Vagina (tissue), 2 donors: ENCODE data around the gene ATG2B. TPM values are rescaled to one million over a fixed set of nuclear protein-coding genes. Genes with fewer than 3 reads are reported as not detected.
A peak's percentile ranks its signal among the peaks of the same experiment; 100 is the strongest.

Experiments used
- DNase-seq, 2 donors: peaks; one replicate each; pipeline ENCODE4 v3.0.0-alpha.2; 2017; ENCODE audit errors: extremely low spot score in 2 of 2
- H3K27ac ChIP-seq: fragments of 200-600 bp; sonication (generic); one replicate; pipeline ENCODE4 v1.5.1; 2019
- H3K27me3 ChIP-seq: fragments of 200-600 bp; sonication (generic); one replicate; pipeline ENCODE4 v1.5.1; 2019
- H3K36me3 ChIP-seq, 2 donors: fragments of 200-600 bp; sonication (generic); one replicate each; pipeline ENCODE4 v1.5.1; 2017 to 2019
- H3K4me1 ChIP-seq: fragments of 200-600 bp; sonication (generic); one replicate; pipeline ENCODE4 v1.5.1; 2019
- H3K4me3 ChIP-seq, 2 donors: fragments of 200-600 bp; sonication (generic); 1 replicate in 1 of 2; 2 replicates in 1 of 2; pipeline ENCODE4 v1.5.1; 2016 to 2019
- H3K9me3 ChIP-seq: fragments of 200-600 bp; sonication (generic); one replicate; pipeline ENCODE4 v1.5.1; 2019
- POLR2A ChIP-seq, 2 donors: fragments of 450-650 bp; IDR thresholded peaks; one replicate each; pipeline ENCODE4 v1.6.1; 2017; ENCODE audit warnings: antibody characterized with exemption in 2 of 2, mild to moderate bottlenecking in 2 of 2, moderate library complexity in 2 of 2
- POLR2AphosphoS5 ChIP-seq, 2 donors: sonication (generic); formaldehyde crosslinking; IDR thresholded peaks; one replicate each; pipeline ENCODE4 v1.9.0; 2017; ENCODE audit warnings: antibody characterized with exemption in 2 of 2, mild to moderate bottlenecking in 2 of 2, low read depth in 1 of 2; ENCODE audit not compliant: insufficient read depth in 1 of 2
- intact Hi-C: fragments of 100-400 bp; cut with DNase I; formaldehyde crosslinking; loops from one replicate; pipeline ENCODE4 v1.15.1; 2023
- total RNA-seq: library from RNA; depleted of rRNA; stranded (reverse); fragments of >200 nt; gene quantifications from one replicate; pipeline ENCODE4 v1.2.3, GENCODE V29; 2016
- TF ChIP-seq, protein P1 (sequence below), 3 experiments: fragments of 450-650 bp in 2 of 3; fragments of 200-600 bp in 1 of 3; sonication (generic) in 1 of 3; IDR thresholded peaks; one replicate each; pipeline ENCODE4 v1.5.1; 2017 to 2019; ENCODE audit warnings: antibody characterized with exemption in 3 of 3, mild to moderate bottlenecking in 2 of 3, moderate library complexity in 2 of 3

The ATG2B gene
- total RNA-seq, 1 donor from 2014 or later = 32.2 TPM

DNA sequence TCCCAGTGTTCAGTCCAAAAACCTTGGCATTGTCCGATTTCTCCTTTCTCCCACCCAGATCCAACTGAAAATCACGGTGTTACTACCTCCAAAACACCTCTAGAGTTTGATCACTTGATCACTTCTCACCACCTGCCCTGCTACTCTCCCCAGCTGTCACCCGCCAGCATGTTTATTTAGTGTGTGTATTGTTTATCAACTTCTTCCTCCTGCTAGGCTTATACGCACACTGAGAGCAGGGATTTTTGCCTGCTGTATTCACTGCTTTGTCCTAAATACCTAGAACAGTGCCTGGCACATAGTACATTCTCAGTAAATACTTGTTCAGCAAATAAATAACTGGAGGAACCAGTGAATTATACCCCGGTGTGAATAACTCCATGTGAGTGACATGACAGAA lies 102.1 kb downstream of the ATG2B start:
- H3K36me3 ChIP-seq = no peaks in the 10 kb centered on the region
- H3K27me3 ChIP-seq = no peaks in the 10 kb centered on the region
- H3K9me3 ChIP-seq = no peaks in the 10 kb centered on the region
- DNase-seq = no peak
- TF ChIP-seq POLR2A (IDR thresholded peaks at IDR 0.05) (no peak), POLR2AphosphoS5 (IDR thresholded peaks at IDR 0.05; ENCODE audit: insufficient read depth in 1 of 2, low read depth in 1 of 2) (no peak)
- TF ChIP-seq, protein P1, sequence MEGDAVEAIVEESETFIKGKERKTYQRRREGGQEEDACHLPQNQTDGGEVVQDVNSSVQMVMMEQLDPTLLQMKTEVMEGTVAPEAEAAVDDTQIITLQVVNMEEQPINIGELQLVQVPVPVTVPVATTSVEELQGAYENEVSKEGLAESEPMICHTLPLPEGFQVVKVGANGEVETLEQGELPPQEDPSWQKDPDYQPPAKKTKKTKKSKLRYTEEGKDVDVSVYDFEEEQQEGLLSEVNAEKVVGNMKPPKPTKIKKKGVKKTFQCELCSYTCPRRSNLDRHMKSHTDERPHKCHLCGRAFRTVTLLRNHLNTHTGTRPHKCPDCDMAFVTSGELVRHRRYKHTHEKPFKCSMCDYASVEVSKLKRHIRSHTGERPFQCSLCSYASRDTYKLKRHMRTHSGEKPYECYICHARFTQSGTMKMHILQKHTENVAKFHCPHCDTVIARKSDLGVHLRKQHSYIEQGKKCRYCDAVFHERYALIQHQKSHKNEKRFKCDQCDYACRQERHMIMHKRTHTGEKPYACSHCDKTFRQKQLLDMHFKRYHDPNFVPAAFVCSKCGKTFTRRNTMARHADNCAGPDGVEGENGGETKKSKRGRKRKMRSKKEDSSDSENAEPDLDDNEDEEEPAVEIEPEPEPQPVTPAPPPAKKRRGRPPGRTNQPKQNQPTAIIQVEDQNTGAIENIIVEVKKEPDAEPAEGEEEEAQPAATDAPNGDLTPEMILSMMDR (IDR thresholded peaks at IDR 0.05) = no peak
- no peak overlapping the region for H3K4me3 ChIP-seq
- H3K4me1 ChIP-seq = peaks cover 30% of the 10 kb centered on the region
- intact Hi-C loops = no loop called here
- H3K27ac ChIP-seq = peak overlapping the region; percentile 51

- Histone ChIP-seq H3K27ac (peak overlapping the region; percentile 51), H3K9me3 (no peaks in the 10 kb centered on the region), H3K4me3 (no peak overlapping the region), H3K27me3 (no peaks in the 10 kb centered on the region), H3K4me1 (peaks cover 35% of the 10 kb centered on the region), H3K36me3 (no peaks in the 10 kb centered on the region)
- intact Hi-C loops = no loop called here
- TF ChIP-seq POLR2A (IDR thresholded peaks at IDR 0.05) (no peak), POLR2AphosphoS5 (IDR thresholded peaks at IDR 0.05; ENCODE audit: insufficient read depth in 1 of 2, low read depth in 1 of 2) (peak in 1 of 2 donors; percentile 4)
- no peak for DNase-seq
These were observed 102.8 kb downstream of the ATG2B start for GRCh38 chr14:96260341-96260821.

- DNase-seq = no peak
- Histone ChIP-seq H3K27me3 (no peaks in the 10 kb centered on the region), H3K27ac (peak overlapping the region; percentile 75), H3K36me3 (no peaks in the 10 kb centered on the region), H3K9me3 (no peaks in the 10 kb centered on the region), H3K4me3 (no peak overlapping the region), H3K4me1 (peaks cover 29% of the 10 kb centered on the region)
- TF ChIP-seq POLR2AphosphoS5 (IDR thresholded peaks at IDR 0.05; ENCODE audit: insufficient read depth in 1 of 2, low read depth in 1 of 2) = no peak
- no peak for TF ChIP-seq POLR2A (IDR thresholded peaks at IDR 0.05)
- TF ChIP-seq, protein P1 (IDR thresholded peaks at IDR 0.05) = no peak
- intact Hi-C loops = no loop called here
These were observed 105.2 kb downstream of the ATG2B start for GRCh38 chr14:96257900-96258299.

DNA sequence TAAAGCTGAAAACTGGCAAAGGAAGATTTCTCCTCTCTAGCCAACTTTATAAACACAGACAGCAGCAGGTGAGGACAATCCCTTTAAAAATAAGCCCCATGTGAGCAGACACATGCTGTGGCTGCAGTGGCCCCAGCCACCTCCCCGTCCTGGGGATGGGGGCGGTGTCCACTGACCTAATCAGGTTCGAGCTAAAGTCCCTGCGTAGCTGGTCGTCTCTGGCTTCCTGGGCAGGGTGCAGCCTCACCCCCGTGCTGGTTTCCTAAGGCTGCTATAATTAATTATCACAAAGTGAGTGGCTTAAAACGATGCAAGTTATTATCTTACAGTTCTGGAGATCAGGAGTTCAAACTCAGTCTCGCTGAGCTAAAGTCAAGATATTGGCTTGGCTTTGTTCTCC lies 106.1 kb downstream of the ATG2B start:
- H3K4me3 ChIP-seq = no peak overlapping the region
- DNase-seq = no peak
- no peaks in the 10 kb centered on the region for H3K9me3 ChIP-seq
- H3K27me3 ChIP-seq = no peaks in the 10 kb centered on the region
- peaks cover 30% of the 10 kb centered on the region for H3K4me1 ChIP-seq
- TF ChIP-seq, protein P1 (IDR thresholded peaks at IDR 0.05) = no peak
- TF ChIP-seq POLR2A (IDR thresholded peaks at IDR 0.05) = no peak
- H3K36me3 ChIP-seq = no peaks in the 10 kb centered on the region
- intact Hi-C loops = no loop called here
- H3K27ac ChIP-seq = peak overlapping the region; percentile 75

- H3K9me3 ChIP-seq = no peaks in the 10 kb centered on the region
- no peak for DNase-seq
- peak in 1 of 2 donors; percentile 88 for TF ChIP-seq POLR2AphosphoS5 (IDR thresholded peaks at IDR 0.05; ENCODE audit: insufficient read depth in 1 of 2, low read depth in 1 of 2)
- no peak for TF ChIP-seq POLR2A (IDR thresholded peaks at IDR 0.05)
- peak overlapping the region; percentile 75 for H3K27ac ChIP-seq
- peaks cover 23% of the 10 kb centered on the region for H3K4me1 ChIP-seq
- H3K27me3 ChIP-seq = no peaks in the 10 kb centered on the region
- intact Hi-C loops = no loop called here
- H3K4me3 ChIP-seq = no peak overlapping the region
- no peaks in the 10 kb centered on the region for H3K36me3 ChIP-seq
These were observed 106.7 kb downstream of the ATG2B start for GRCh38 chr14:96256407-96256806.

DNA sequence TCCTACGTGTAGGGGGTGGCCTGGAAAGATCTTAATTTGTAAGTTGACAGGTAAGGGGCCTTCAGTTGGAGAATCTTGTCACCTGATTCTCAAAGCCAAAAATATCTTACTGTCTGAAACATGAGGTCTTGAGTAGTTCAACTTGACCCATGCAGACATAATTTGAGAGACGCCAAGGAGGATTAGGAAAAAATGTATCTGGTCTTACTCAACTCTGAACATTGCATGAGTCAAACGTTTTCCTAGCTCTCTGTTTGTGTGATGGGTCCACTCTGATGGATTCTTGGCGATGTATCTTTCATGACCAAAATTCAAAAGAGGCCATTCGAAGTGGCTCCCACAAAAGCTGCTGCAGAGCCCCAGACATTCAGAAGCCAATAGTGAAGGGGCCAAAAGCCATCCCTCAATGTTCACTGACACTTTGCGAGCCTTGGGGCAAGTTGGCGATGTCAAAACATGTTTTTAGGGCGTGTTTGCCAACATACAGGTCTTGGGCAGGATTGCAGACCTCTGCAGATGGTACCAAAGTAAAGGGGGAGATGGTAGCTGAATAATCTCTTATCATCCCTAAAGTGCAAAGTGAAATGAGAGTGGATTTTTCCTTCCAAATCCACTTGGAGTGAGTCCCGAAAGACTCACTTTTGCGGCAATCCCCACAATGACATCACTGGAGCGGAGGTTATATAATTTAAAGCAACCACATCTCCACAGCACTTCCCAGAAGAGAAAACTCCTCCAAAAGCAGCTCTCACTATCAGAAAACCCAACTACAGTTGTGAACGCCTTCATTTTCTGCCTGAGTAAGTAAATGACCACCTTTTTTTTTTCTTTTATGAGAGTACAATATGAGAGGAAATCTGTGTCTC lies 107.4 kb downstream of the ATG2B start, which contains the start of gene BDKRB1:
TSS of gene BDKRB1 (plus strand) at position 710 of the 866 bp plus-strand sequence. CDS start 7,473 bp downstream, outside the sequence.
- no peaks in the 10 kb centered on the region for H3K9me3 ChIP-seq
- no peaks in the 10 kb centered on the region for H3K36me3 ChIP-seq
- peaks cover 20% of the 10 kb centered on the region for H3K4me1 ChIP-seq
- no peak for TF ChIP-seq POLR2A (IDR thresholded peaks at IDR 0.05)
- TF ChIP-seq, protein P1 (IDR thresholded peaks at IDR 0.05) = no peak
- peak in 1 of 2 donors; percentile 11 for TF ChIP-seq POLR2AphosphoS5 (IDR thresholded peaks at IDR 0.05; ENCODE audit: insufficient read depth in 1 of 2, low read depth in 1 of 2)
- intact Hi-C loops = no loop called here
- peak within 1 kb of the TSS; percentile 75 for H3K27ac ChIP-seq
- H3K27me3 ChIP-seq = no peaks in the 10 kb centered on the region
- no peak for DNase-seq
- H3K4me3 ChIP-seq = no peak within 1 kb of the TSS
